AG09319 (cell line): ENCODE measurements around the gene IGIP.
A peak's percentile ranks its signal among the peaks of the same experiment; 100 is the strongest.

Experiments
- DNase-seq: peaks from one replicate; pipeline ENCODE4 v3.0.0-alpha.2; 2010; ENCODE audit warnings: low read depth; ENCODE audit errors: extremely low read depth
- CTCF ChIP-seq: IDR thresholded peaks from 2 replicates; pipeline ENCODE4 v1.5.1; 2011; ENCODE audit warnings: low read depth, mild to moderate bottlenecking, inconsistent platforms, low read length, moderate library complexity

The IGIP gene

GRCh38 chr5:140157032-140157781 is 31.5 kb downstream of the IGIP start:
- TF ChIP-seq CTCF: peak; percentile 87
- DNase-seq: peak; percentile 47

GRCh38 chr5:140159014-140159927 is 33.5 kb downstream of the IGIP start:
- no peak for TF ChIP-seq CTCF

GRCh38 chr5:140162275-140162674 is 36.5 kb downstream of the IGIP start:
- no peak for DNase-seq
- TF ChIP-seq CTCF: no peak

More at GRCh38 chr5:140159014-140159927, 33.5 kb downstream of the IGIP start:
- no peak for DNase-seq

- no peak for DNase-seq
- no peak for TF ChIP-seq CTCF
Measured at GRCh38 chr5:140162781-140163180, 37.0 kb downstream of the IGIP start.

GRCh38 chr5:140165101-140165922 is 39.6 kb downstream of the IGIP start:
- DNase-seq: no peak
- no peak for TF ChIP-seq CTCF

- DNase-seq: no peak
- no peak for TF ChIP-seq CTCF
Measured at GRCh38 chr5:140165923-140166270, 40.2 kb downstream of the IGIP start.
